WTC11 (cell line): ENCODE measurements around the gene SLC25A51. TPM values are rescaled to one million over a fixed set of nuclear protein-coding genes. Genes with fewer than 3 reads are reported as not detected.
"Not testable (repeated sequence)": the region's sequence is repeated elsewhere in the genome, so short reads cannot be mapped to it uniquely, and the experiment has no call there.

Experiments used
- ATAC-seq: fragments of 200-7000 bp; cut with Tn5 transposase; 2 replicates; pipeline ENCODE4 v1.10.0; 2021; ENCODE audit warnings: mild to moderate bottlenecking, moderate library complexity
- CTCF ChIA-PET: fragments of 300-600 bp; sonication (Branson Sonifier 250); formaldehyde crosslinking; loops from one replicate; lab custom pipeline; 2021; ENCODE audit warnings: antibody characterized with exemption; lab: Charles Lee
- POLR2A ChIA-PET: fragments of 350-600 bp; sonication (Branson Sonifier 250); formaldehyde crosslinking; loops from one replicate; lab custom pipeline; 2021; ENCODE audit warnings: antibody characterized with exemption; lab: Charles Lee
- DNase-seq: peaks from one replicate; pipeline ENCODE4 v3.0.0; 2021; ENCODE audit warnings: low spot score
- H3K27ac Mint-ChIP-seq: 2 replicates; pipeline ENCODE4 v1.8.0; 2021; ENCODE audit warnings: mixed read lengths
- H3K27me3 Mint-ChIP-seq: 2 replicates; pipeline ENCODE4 v1.8.0; 2021; ENCODE audit warnings: low read depth, mild to moderate bottlenecking, moderate library complexity, mixed read lengths
- H3K36me3 Mint-ChIP-seq: 2 replicates; pipeline ENCODE4 v1.8.0; 2021; ENCODE audit warnings: mixed read lengths
- H3K4me1 Mint-ChIP-seq: 2 replicates; pipeline ENCODE4 v1.8.0; 2022; ENCODE audit warnings: mixed read lengths
- H3K4me3 Mint-ChIP-seq: 2 replicates; pipeline ENCODE4 v1.8.0; 2021; ENCODE audit warnings: mild to moderate bottlenecking, moderate library complexity, mixed read lengths
- H3K9me3 Mint-ChIP-seq: 2 replicates; pipeline ENCODE4 v1.8.0; 2021; ENCODE audit warnings: mixed read lengths
- ATF2 ChIP-seq: sonication (generic); formaldehyde crosslinking; IDR thresholded peaks from 2 replicates; pipeline ENCODE4 v1.8.1; 2022; ENCODE audit warnings: low read depth, missing genetic modification reagents, borderline replicate concordance
- ATF3 ChIP-seq: sonication (generic); formaldehyde crosslinking; conservative IDR thresholded peaks from 2 replicates; pipeline ENCODE4 v1.8.1; 2022; ENCODE audit warnings: mild to moderate bottlenecking, missing genetic modification reagents
- ATF6 ChIP-seq: sonication (generic); formaldehyde crosslinking; IDR thresholded peaks from 2 replicates; pipeline ENCODE4 v1.8.1; 2023; ENCODE audit warnings: mild to moderate bottlenecking, missing genetic modification reagents
- ETV6 ChIP-seq: sonication (generic); formaldehyde crosslinking; IDR thresholded peaks from 2 replicates; pipeline ENCODE4 v1.8.1; 2022; ENCODE audit warnings: mild to moderate bottlenecking, missing genetic modification reagents
- FOXJ3 ChIP-seq: sonication (generic); formaldehyde crosslinking; IDR thresholded peaks from 2 replicates; pipeline ENCODE4 v1.9.0; 2021; ENCODE audit warnings: missing genetic modification reagents, mild to moderate bottlenecking, borderline replicate concordance
- FOXK1 ChIP-seq: sonication (generic); formaldehyde crosslinking; IDR thresholded peaks from 2 replicates; pipeline ENCODE4 v1.8.0; 2022; ENCODE audit warnings: mild to moderate bottlenecking, moderate library complexity, missing genetic modification reagents
- HMGXB4 ChIP-seq: sonication (generic); formaldehyde crosslinking; IDR thresholded peaks from 2 replicates; pipeline ENCODE4 v1.8.1; 2023; ENCODE audit warnings: mild to moderate bottlenecking, moderate library complexity, missing genetic modification reagents
- JUN ChIP-seq: sonication (generic); formaldehyde crosslinking; IDR thresholded peaks from 2 replicates; pipeline ENCODE4 v1.8.0; 2023; ENCODE audit warnings: mild to moderate bottlenecking, missing genetic modification reagents
- NFE2L1 ChIP-seq: sonication (generic); formaldehyde crosslinking; IDR thresholded peaks from 2 replicates; pipeline ENCODE4 v1.8.1; 2023; ENCODE audit warnings: missing genetic modification reagents
- SMAD3 ChIP-seq: sonication (generic); formaldehyde crosslinking; IDR thresholded peaks from 2 replicates; pipeline ENCODE4 v1.8.0; 2022; ENCODE audit warnings: missing genetic modification reagents, mild to moderate bottlenecking, borderline replicate concordance
- SOX15 ChIP-seq: fragments of 250-450 bp; sonication (Bioruptor Pico); IDR thresholded peaks from 2 replicates; pipeline ENCODE4 v1.9.0; 2021; ENCODE audit warnings: mild to moderate bottlenecking
- TP53 ChIP-seq: sonication (generic); formaldehyde crosslinking; IDR thresholded peaks from 2 replicates; pipeline ENCODE4 v1.8.1; 2023; ENCODE audit warnings: mild to moderate bottlenecking, missing genetic modification reagents
- ZBTB21 ChIP-seq: sonication (generic); formaldehyde crosslinking; IDR thresholded peaks from 2 replicates; pipeline ENCODE4 v1.8.1; 2023; ENCODE audit warnings: mild to moderate bottlenecking, missing genetic modification reagents, borderline replicate concordance
- ZBTB43 ChIP-seq: sonication (generic); formaldehyde crosslinking; IDR thresholded peaks from 2 replicates; pipeline ENCODE4 v1.8.1; 2023; ENCODE audit warnings: mild to moderate bottlenecking, missing genetic modification reagents
- ZNF263 ChIP-seq: sonication (generic); formaldehyde crosslinking; IDR thresholded peaks from 2 replicates; pipeline ENCODE4 v1.8.1; 2022; ENCODE audit warnings: low read depth, mild to moderate bottlenecking, moderate library complexity, missing genetic modification reagents
- ZNF281 ChIP-seq: sonication (generic); formaldehyde crosslinking; IDR thresholded peaks from 2 replicates; pipeline ENCODE4 v1.8.0; 2023; ENCODE audit warnings: mild to moderate bottlenecking, missing genetic modification reagents
- total RNA-seq: library from RNA; stranded (reverse); gene quantifications from 3 replicates; pipeline ENCODE4 v1.2.3, GENCODE V29; 2021
- TF ChIP-seq, protein P1 (sequence below): sonication (generic); formaldehyde crosslinking; IDR thresholded peaks from 2 replicates; pipeline ENCODE4 v1.8.0; 2022; ENCODE audit warnings: mild to moderate bottlenecking, missing genetic modification reagents

SLC25A51 gene
- total RNA-seq, 1 experiment from 2014 or later: 15.4 TPM

- ChIA-PET POLR2A (no interaction called here), CTCF (no interaction called here)
- no peak for DNase-seq
- Mint-ChIP-seq H3K9me3 (peaks cover 6% of the 10 kb centered on the region), H3K27me3 (no peaks in the 10 kb centered on the region), H3K4me3 (no peak overlapping the region), H3K4me1 (no peaks in the 10 kb centered on the region), H3K36me3 (peaks cover 42% of the 10 kb centered on the region), H3K27ac (no peak overlapping the region)
- no peak for ATAC-seq
- TF ChIP-seq, protein P1, sequence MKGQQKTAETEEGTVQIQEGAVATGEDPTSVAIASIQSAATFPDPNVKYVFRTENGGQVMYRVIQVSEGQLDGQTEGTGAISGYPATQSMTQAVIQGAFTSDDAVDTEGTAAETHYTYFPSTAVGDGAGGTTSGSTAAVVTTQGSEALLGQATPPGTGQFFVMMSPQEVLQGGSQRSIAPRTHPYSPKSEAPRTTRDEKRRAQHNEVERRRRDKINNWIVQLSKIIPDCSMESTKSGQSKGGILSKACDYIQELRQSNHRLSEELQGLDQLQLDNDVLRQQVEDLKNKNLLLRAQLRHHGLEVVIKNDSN: no peak
- TF ChIP-seq FOXJ3 (no peak), JUN (CRISPR knock-in tag) (no peak), NFE2L1 (CRISPR knock-in tag) (no peak), ATF6 (no peak), ZNF263 (no peak), HMGXB4 (CRISPR knock-in tag) (no peak), FOXK1 (CRISPR knock-in tag) (no peak)
Measured at GRCh38 chr9:37889536-37889935, 14.4 kb downstream of the SLC25A51 start.

DNA sequence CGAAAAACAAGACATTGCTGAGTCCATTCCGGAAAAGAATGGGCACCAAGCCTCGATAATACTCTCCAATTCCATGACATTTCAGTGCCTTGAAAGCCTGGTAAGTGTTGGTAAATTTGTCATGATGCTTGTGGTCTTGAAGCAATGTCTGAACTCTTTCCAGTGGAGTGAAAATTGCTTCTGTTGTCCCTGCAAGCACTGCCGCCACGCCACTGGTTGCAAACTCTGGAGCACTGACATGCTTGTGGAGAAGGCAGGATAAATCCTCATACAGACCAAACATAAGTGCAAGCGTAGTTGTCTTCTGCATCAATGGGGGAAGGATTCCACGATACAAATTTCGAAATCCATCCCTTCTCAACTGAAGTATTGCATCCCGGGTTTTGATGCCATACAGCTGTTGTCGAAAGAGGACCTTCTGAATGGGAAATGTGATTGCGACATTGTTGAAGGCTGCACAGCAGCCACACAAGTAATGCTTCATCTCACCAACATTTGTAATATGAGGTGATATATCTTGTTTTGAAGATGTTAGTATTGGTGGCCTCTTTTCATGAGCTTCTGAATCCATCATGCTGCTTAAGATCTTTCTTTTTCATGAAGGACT lies 15.8 kb downstream of the SLC25A51 start:
- H3K9me3 Mint-ChIP-seq, H3K27ac Mint-ChIP-seq, DNase-seq, H3K4me3 Mint-ChIP-seq, H3K4me1 Mint-ChIP-seq, ATAC-seq, H3K27me3 Mint-ChIP-seq, CTCF ChIA-PET, POLR2A ChIA-PET: not testable (repeated sequence)
- H3K36me3 Mint-ChIP-seq: peaks cover 32% of the 10 kb centered on the region

GRCh38 chr9:37880916-37881479 lies 22.9 kb downstream of the SLC25A51 start:
- Mint-ChIP-seq H3K27ac (no peak overlapping the region), H3K9me3 (peaks cover 15% of the 10 kb centered on the region), H3K27me3 (no peaks in the 10 kb centered on the region), H3K4me1 (no peaks in the 10 kb centered on the region), H3K4me3 (no peak overlapping the region), H3K36me3 (peaks cover 18% of the 10 kb centered on the region)
- DNase-seq: no peak
- ChIA-PET CTCF (no interaction called here), POLR2A (no interaction called here)
- ATAC-seq: no peak
- no peak for TF ChIP-seq SMAD3
- no peak for TF ChIP-seq ATF3 (CRISPR knock-in tag)
- TF ChIP-seq NFE2L1 (CRISPR knock-in tag): no peak
- TF ChIP-seq SOX15 (CRISPR knock-in tag): no peak
- TF ChIP-seq TP53 (CRISPR knock-in tag): no peak
- no peak for TF ChIP-seq ETV6
- no peak for TF ChIP-seq ATF2
- TF ChIP-seq ZBTB21: no peak
- no peak for TF ChIP-seq ZNF281 (CRISPR knock-in tag)
- TF ChIP-seq ZBTB43 (CRISPR knock-in tag): no peak
